KOPT-K1 (cell line): ENCODE data around the gene DIPK1B.
A peak's percentile ranks its signal among the peaks of the same experiment; 100 is the strongest.

ENCODE experiments used
- H3K27ac ChIP-seq: fragments of 200-600 bp; sonication (generic); 2 replicates; pipeline ENCODE4 v1.5.1; 2016; ENCODE audit warnings: antibody characterized with exemption, mild to moderate bottlenecking, low read depth, low read length; ENCODE audit not compliant: poor library complexity, severe bottlenecking
- H3K36me3 ChIP-seq: fragments of 200-600 bp; sonication (generic); 2 replicates; pipeline ENCODE4 v1.5.1; 2017; ENCODE audit warnings: antibody characterized with exemption, mild to moderate bottlenecking, low read length, moderate library complexity; ENCODE audit not compliant: insufficient read depth
- H3K9me3 ChIP-seq: fragments of 200-600 bp; sonication (generic); 2 replicates; pipeline ENCODE4 v1.5.1; 2017; ENCODE audit warnings: antibody characterized with exemption, low read length, mild to moderate bottlenecking; ENCODE audit not compliant: insufficient read depth, poor library complexity, severe bottlenecking

DIPK1B gene

GRCh38 chr9:136711751-136712689 lies at the start of gene DIPK1B:
Gene DIPK1B, plus strand, starts transcription at chr9:136712572. Its CDS starts 94 bp downstream, at chr9:136712666.
- H3K9me3 ChIP-seq, result no peaks in the 10 kb centered on the region
- H3K36me3 ChIP-seq, result no peaks in the 10 kb centered on the region
- peak within 1 kb of the TSS; percentile 18 for H3K27ac ChIP-seq

GRCh38 chr9:136662656-136663581 lies 49.5 kb upstream of the DIPK1B start, which contains the start of gene EGFL7:
Gene EGFL7, plus strand, starts transcription at chr9:136662916. Its CDS starts 5,367 bp downstream, at chr9:136668283.
- H3K27ac ChIP-seq, result no peak within 1 kb of the TSS
- H3K36me3 ChIP-seq, result no peaks in the 10 kb centered on the region
- H3K9me3 ChIP-seq, result no peaks in the 10 kb centered on the region

GRCh38 chr9:136664000-136664915 lies 48.1 kb upstream of the DIPK1B start:
- H3K9me3 ChIP-seq, result no peaks in the 10 kb centered on the region
- no peaks in the 10 kb centered on the region for H3K36me3 ChIP-seq
- no peak overlapping the region for H3K27ac ChIP-seq

- Histone ChIP-seq H3K9me3 (no peaks in the 10 kb centered on the region), H3K27ac (no peak overlapping the region), H3K36me3 (no peaks in the 10 kb centered on the region)
Observed at GRCh38 chr9:136665111-136665703, 47.2 kb upstream of the DIPK1B start.

- Histone ChIP-seq H3K9me3 (no peaks in the 10 kb centered on the region), H3K27ac (no peak overlapping the region), H3K36me3 (no peaks in the 10 kb centered on the region)
Observed at GRCh38 chr9:136665704-136666371, 46.5 kb upstream of the DIPK1B start.

- H3K36me3 ChIP-seq, result no peaks in the 10 kb centered on the region
- H3K9me3 ChIP-seq, result no peaks in the 10 kb centered on the region
- no peak overlapping the region for H3K27ac ChIP-seq
Observed at GRCh38 chr9:136666372-136667213, 45.8 kb upstream of the DIPK1B start.

GRCh38 chr9:136667214-136667939 lies 45.0 kb upstream of the DIPK1B start:
- Histone ChIP-seq H3K36me3 (no peaks in the 10 kb centered on the region), H3K27ac (no peak overlapping the region), H3K9me3 (no peaks in the 10 kb centered on the region)

GRCh38 chr9:136667940-136668760 lies 44.2 kb upstream of the DIPK1B start:
- H3K9me3 ChIP-seq, result no peaks in the 10 kb centered on the region
- no peak overlapping the region for H3K27ac ChIP-seq
- no peaks in the 10 kb centered on the region for H3K36me3 ChIP-seq

- H3K36me3 ChIP-seq, result no peaks in the 10 kb centered on the region
- no peak overlapping the region for H3K27ac ChIP-seq
- no peaks in the 10 kb centered on the region for H3K9me3 ChIP-seq
Observed at GRCh38 chr9:136668983-136669790, 43.2 kb upstream of the DIPK1B start.

GRCh38 chr9:136669791-136670464 lies 42.4 kb upstream of the DIPK1B start:
- Histone ChIP-seq H3K36me3 (no peaks in the 10 kb centered on the region), H3K27ac (no peak overlapping the region), H3K9me3 (no peaks in the 10 kb centered on the region)
